Measurements from ENCODE around the gene IGF2R.

IGF2R gene

DNA sequence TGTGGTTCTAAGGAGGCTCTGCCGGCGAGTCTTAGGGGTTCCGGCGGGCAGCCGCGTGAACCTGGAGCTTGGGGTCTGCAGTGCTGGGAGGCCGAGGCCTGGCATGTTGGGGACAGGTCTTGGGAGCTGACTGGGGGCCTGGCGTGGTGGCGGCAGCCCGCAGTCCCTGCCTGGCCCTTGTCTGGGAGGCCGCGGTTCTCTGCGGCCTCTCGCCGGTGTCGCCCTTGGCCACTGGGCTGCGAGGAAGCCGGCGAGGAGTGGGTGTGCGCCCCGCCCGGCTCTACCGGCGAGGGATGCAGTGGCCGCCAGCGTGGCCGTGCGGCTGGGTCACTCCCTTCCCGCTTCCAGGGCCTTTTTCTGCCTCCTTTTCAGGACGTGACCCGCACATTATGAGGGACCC, 36.3 kb downstream of the IGF2R start:
- POLR2A ChIA-PET = no interaction called here
- TF ChIP-seq, protein P1, sequence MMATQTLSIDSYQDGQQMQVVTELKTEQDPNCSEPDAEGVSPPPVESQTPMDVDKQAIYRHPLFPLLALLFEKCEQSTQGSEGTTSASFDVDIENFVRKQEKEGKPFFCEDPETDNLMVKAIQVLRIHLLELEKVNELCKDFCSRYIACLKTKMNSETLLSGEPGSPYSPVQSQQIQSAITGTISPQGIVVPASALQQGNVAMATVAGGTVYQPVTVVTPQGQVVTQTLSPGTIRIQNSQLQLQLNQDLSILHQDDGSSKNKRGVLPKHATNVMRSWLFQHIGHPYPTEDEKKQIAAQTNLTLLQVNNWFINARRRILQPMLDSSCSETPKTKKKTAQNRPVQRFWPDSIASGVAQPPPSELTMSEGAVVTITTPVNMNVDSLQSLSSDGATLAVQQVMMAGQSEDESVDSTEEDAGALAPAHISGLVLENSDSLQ (IDR thresholded peaks at IDR 0.05) = no peak
- TF ChIP-seq FOXA1 (IDR thresholded peaks at IDR 0.05) (no peak), SUZ12 (IDR thresholded peaks at IDR 0.05) (no peak), HDGF (IDR thresholded peaks at IDR 0.05; ENCODE audit: borderline replicate concordance) (no peak), ZNF384 (IDR thresholded peaks at IDR 0.05) (no peak), L3MBTL2 (conservative IDR thresholded peaks at IDR 0.05) (no peak), ARNT (IDR thresholded peaks at IDR 0.05) (no peak), CTBP1 (IDR thresholded peaks at IDR 0.05; ENCODE audit: borderline replicate concordance) (no peak), SP1 (IDR thresholded peaks at IDR 0.05) (no peak), LEF1 (IDR thresholded peaks at IDR 0.05; ENCODE audit: borderline replicate concordance) (no peak), NFRKB (IDR thresholded peaks at IDR 0.05) (no peak), ELF4 (IDR thresholded peaks at IDR 0.05) (no peak), FOXM1 (IDR thresholded peaks at IDR 0.05; ENCODE audit: borderline replicate concordance) (no peak), BHLHE40 (IDR thresholded peaks at IDR 0.05; ENCODE audit: borderline replicate concordance) (no peak), FOXK2 (IDR thresholded peaks at IDR 0.05) (no peak), TARDBP (IDR thresholded peaks at IDR 0.05) (no peak)
- no peak for DNase-seq (ENCODE audit: extremely low spot score)
- CTCF ChIA-PET = no interaction called here

DNA sequence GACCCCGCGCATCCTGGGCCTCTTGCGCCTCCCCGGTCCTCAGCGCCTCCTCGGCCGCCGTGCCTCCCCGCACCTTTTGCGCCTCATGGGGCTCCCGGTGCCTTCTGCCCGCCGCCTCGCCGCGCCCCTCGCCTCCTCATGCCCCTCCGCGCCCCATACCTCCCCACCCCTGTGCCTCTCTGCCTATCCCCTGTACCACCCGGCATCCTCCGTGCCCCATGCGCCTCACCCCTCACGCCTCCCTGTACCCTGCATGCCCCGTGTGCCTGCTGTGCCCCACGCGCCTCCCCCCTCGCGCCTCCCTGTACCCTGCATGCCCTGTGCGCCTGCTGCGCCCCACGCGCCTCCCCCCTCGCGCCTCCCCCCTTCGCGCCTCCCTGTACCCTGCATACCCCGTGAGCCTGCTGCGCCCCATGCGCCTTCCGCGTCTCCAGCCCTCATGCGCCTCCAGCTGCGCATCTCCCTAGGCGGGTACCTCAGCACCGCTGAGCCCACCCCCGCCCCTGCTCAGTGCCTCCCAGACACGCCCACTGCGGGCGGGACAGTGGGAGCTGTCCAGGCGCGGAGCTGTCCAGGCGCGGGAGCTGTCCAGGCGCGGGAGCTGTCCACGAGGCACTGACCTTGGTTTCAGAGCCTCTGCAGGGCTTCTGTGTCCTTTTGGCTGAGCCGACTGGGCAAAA, 37.1 kb downstream of the IGF2R start:
- no peak for DNase-seq (ENCODE audit: extremely low spot score)
- no peak for TF ChIP-seq FOXK2 (IDR thresholded peaks at IDR 0.05)
- TF ChIP-seq ELF4 (IDR thresholded peaks at IDR 0.05) = no peak
- no peak for TF ChIP-seq HDGF (IDR thresholded peaks at IDR 0.05; ENCODE audit: borderline replicate concordance)
- TF ChIP-seq FOXM1 (IDR thresholded peaks at IDR 0.05; ENCODE audit: borderline replicate concordance) = no peak
- TF ChIP-seq NFRKB (IDR thresholded peaks at IDR 0.05) = no peak
- no peak for TF ChIP-seq LEF1 (IDR thresholded peaks at IDR 0.05; ENCODE audit: borderline replicate concordance)
- no peak for TF ChIP-seq ZNF384 (IDR thresholded peaks at IDR 0.05)
- TF ChIP-seq ARNT (IDR thresholded peaks at IDR 0.05) = no peak
- TF ChIP-seq CTBP1 (IDR thresholded peaks at IDR 0.05; ENCODE audit: borderline replicate concordance) = no peak
- no peak for TF ChIP-seq L3MBTL2 (conservative IDR thresholded peaks at IDR 0.05)
- no peak for TF ChIP-seq FOXA1 (IDR thresholded peaks at IDR 0.05)
- no peak for TF ChIP-seq SP1 (IDR thresholded peaks at IDR 0.05)
- no peak for TF ChIP-seq TARDBP (IDR thresholded peaks at IDR 0.05)
- CTCF ChIA-PET = no interaction called here
- POLR2A ChIA-PET = no interaction called here

DNA sequence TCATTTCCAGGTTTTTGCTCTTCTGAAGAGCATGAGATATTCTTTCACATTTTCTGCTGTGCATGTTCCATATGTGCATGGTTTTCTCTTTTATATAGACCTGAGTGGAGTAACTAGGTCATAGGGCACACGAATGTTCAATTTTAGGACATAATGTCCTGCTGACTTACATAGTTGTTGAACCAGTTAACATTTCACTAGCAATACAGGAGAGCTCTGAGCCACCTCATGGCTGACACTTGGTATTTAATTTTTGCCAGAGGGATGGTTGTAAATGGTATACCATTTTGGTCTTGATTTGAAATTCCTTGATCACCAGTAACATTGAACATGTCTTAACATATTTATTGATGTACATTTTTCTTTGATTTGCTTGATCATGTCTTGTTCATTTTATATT, 38.3 kb downstream of the IGF2R start:
- CTCF ChIA-PET = no interaction called here
- TF ChIP-seq CTBP1 (IDR thresholded peaks at IDR 0.05; ENCODE audit: borderline replicate concordance) (no peak), HDGF (IDR thresholded peaks at IDR 0.05; ENCODE audit: borderline replicate concordance) (no peak), ARNT (IDR thresholded peaks at IDR 0.05) (no peak), LEF1 (IDR thresholded peaks at IDR 0.05; ENCODE audit: borderline replicate concordance) (no peak), TARDBP (IDR thresholded peaks at IDR 0.05) (no peak), ELF4 (IDR thresholded peaks at IDR 0.05) (no peak), BHLHE40 (IDR thresholded peaks at IDR 0.05; ENCODE audit: borderline replicate concordance) (no peak), SUZ12 (IDR thresholded peaks at IDR 0.05) (no peak), L3MBTL2 (conservative IDR thresholded peaks at IDR 0.05) (no peak), NFRKB (IDR thresholded peaks at IDR 0.05) (no peak), FOXM1 (IDR thresholded peaks at IDR 0.05; ENCODE audit: borderline replicate concordance) (no peak), FOXA1 (IDR thresholded peaks at IDR 0.05) (no peak), SP1 (IDR thresholded peaks at IDR 0.05) (no peak), ZNF384 (IDR thresholded peaks at IDR 0.05) (no peak), FOXK2 (IDR thresholded peaks at IDR 0.05) (no peak)
- TF ChIP-seq, protein P1 (IDR thresholded peaks at IDR 0.05) = no peak
- DNase-seq (ENCODE audit: extremely low spot score) = no peak
- POLR2A ChIA-PET = no interaction called here

DNA sequence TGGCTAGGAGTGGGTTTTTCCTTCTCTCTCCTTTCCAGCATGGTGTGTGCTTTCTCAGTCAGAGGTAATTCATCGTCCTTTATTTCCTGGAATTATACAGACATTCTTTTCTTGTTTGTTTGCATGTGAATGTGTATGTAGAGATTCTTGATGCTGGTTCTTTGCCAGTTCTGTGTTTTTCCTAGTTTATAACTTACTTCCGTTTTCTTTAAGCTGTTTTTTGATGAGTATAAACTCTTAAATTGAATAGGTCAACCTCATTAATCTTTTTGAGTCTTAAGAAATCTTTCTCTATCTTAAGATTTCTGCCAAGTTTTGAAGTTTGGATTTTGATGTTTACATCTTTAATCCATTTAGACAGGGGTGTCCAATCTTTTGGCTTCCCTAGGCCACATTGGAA, 38.7 kb downstream of the IGF2R start:
- TF ChIP-seq L3MBTL2 (conservative IDR thresholded peaks at IDR 0.05) (no peak), NFRKB (IDR thresholded peaks at IDR 0.05) (no peak), ELF4 (IDR thresholded peaks at IDR 0.05) (no peak), FOXM1 (IDR thresholded peaks at IDR 0.05; ENCODE audit: borderline replicate concordance) (no peak), ARNT (IDR thresholded peaks at IDR 0.05) (no peak), SUZ12 (IDR thresholded peaks at IDR 0.05) (no peak), TARDBP (IDR thresholded peaks at IDR 0.05) (no peak), ZNF384 (IDR thresholded peaks at IDR 0.05) (no peak), CTBP1 (IDR thresholded peaks at IDR 0.05; ENCODE audit: borderline replicate concordance) (no peak), HDGF (IDR thresholded peaks at IDR 0.05; ENCODE audit: borderline replicate concordance) (no peak), FOXA1 (IDR thresholded peaks at IDR 0.05) (no peak), SP1 (IDR thresholded peaks at IDR 0.05) (no peak), LEF1 (IDR thresholded peaks at IDR 0.05; ENCODE audit: borderline replicate concordance) (no peak)
- TF ChIP-seq, protein P1 (IDR thresholded peaks at IDR 0.05) = no peak
- POLR2A ChIA-PET = no interaction called here
- CTCF ChIA-PET = no interaction called here
- DNase-seq (ENCODE audit: extremely low spot score) = no peak

DNA sequence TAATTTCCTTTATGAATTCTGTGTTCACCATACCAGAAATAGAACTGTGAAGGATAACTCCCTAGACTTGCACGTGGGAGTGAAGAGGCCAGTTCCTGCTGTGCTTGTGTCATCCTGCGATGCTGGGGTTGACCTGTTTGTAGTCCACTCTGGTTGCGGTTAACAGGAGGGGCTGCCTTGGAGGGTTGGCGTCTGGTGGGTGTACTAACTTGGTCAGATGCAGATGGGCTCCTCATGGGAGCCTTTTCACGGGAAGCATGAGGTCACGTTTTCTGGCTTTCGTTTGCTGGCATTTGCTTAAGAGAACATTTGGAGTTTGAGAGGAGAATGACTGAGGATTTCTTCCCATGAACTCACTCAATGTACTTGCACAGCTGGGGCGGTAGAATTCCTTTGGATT, 41.2 kb downstream of the IGF2R start:
- no peak for DNase-seq (ENCODE audit: extremely low spot score)
- ChIA-PET CTCF (no interaction called here), POLR2A (no interaction called here)
- TF ChIP-seq ZNF384 (IDR thresholded peaks at IDR 0.05) (no peak), CTBP1 (IDR thresholded peaks at IDR 0.05; ENCODE audit: borderline replicate concordance) (no peak), FOXK2 (IDR thresholded peaks at IDR 0.05) (no peak), HDGF (IDR thresholded peaks at IDR 0.05; ENCODE audit: borderline replicate concordance) (no peak), FOXA1 (IDR thresholded peaks at IDR 0.05) (no peak), TARDBP (IDR thresholded peaks at IDR 0.05) (no peak), FOXM1 (IDR thresholded peaks at IDR 0.05; ENCODE audit: borderline replicate concordance) (no peak), ELF4 (IDR thresholded peaks at IDR 0.05) (no peak), BHLHE40 (IDR thresholded peaks at IDR 0.05; ENCODE audit: borderline replicate concordance) (no peak), NFRKB (IDR thresholded peaks at IDR 0.05) (no peak), SUZ12 (IDR thresholded peaks at IDR 0.05) (no peak), L3MBTL2 (conservative IDR thresholded peaks at IDR 0.05) (no peak), LEF1 (IDR thresholded peaks at IDR 0.05; ENCODE audit: borderline replicate concordance) (no peak), SP1 (IDR thresholded peaks at IDR 0.05) (no peak), ARNT (IDR thresholded peaks at IDR 0.05) (no peak)
- TF ChIP-seq, protein P1 (IDR thresholded peaks at IDR 0.05) = no peak

Data from HEK293T (cell line).